Measurements from ENCODE around the gene DIPK1C.

DNA sequence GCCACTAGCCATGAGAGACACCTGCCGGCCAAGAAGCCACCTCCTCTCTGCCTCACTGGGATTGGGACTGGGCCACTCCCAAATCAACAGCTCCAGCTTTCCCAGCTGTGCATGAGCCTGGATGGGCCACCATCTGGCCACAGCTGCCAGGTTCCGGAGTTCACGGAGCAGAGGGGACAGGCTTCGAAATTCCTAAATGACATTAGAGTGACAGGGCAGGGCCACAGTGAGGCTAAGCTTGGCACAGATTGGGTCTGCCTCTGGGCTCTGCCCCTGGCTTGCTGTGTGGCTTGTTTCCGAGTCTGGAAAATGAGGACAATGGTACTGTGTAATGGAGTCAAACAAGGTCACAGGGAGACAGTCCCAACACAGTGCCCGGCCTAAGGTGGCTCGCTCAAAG, 6.5 kb downstream of the DIPK1C start:
- TF ChIP-seq, protein P1, sequence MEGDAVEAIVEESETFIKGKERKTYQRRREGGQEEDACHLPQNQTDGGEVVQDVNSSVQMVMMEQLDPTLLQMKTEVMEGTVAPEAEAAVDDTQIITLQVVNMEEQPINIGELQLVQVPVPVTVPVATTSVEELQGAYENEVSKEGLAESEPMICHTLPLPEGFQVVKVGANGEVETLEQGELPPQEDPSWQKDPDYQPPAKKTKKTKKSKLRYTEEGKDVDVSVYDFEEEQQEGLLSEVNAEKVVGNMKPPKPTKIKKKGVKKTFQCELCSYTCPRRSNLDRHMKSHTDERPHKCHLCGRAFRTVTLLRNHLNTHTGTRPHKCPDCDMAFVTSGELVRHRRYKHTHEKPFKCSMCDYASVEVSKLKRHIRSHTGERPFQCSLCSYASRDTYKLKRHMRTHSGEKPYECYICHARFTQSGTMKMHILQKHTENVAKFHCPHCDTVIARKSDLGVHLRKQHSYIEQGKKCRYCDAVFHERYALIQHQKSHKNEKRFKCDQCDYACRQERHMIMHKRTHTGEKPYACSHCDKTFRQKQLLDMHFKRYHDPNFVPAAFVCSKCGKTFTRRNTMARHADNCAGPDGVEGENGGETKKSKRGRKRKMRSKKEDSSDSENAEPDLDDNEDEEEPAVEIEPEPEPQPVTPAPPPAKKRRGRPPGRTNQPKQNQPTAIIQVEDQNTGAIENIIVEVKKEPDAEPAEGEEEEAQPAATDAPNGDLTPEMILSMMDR (IDR thresholded peaks at IDR 0.05; ENCODE audit: insufficient read depth, low read depth, low read length): no peak
- TF ChIP-seq EZH2 (IDR thresholded peaks at IDR 0.05; ENCODE audit: insufficient read depth, low read length): no peak

Data from astrocyte (in vitro differentiated cells and primary cell).